C4-2B (cell line): ENCODE results near the gene ACBD6.

Source experiments
- CTCF ChIP-seq: fragments of 450-650 bp; conservative IDR thresholded peaks from 2 replicates; pipeline ENCODE4 v1.5.1; 2017; ENCODE audit warnings: mild to moderate bottlenecking
- ZFX ChIP-seq: fragments of 450-650 bp; IDR thresholded peaks from 2 replicates; pipeline ENCODE4 v1.6.1; 2017

GRCh38 chr1:180254854-180255253, 247.5 kb downstream of the ACBD6 start:
- no peak for TF ChIP-seq CTCF
- no peak for TF ChIP-seq ZFX
